ENCODE data around the gene FARP2. TPM values are rescaled to one million over a fixed set of nuclear protein-coding genes. Genes with fewer than 3 reads are reported as not detected.
"Not testable (repeated sequence)": the region's sequence is repeated elsewhere in the genome, so short reads cannot be mapped to it uniquely, and the experiment has no call there.

The FARP2 gene
- total RNA-seq, 1 donor from 2014 or later: 36.6 TPM

DNA sequence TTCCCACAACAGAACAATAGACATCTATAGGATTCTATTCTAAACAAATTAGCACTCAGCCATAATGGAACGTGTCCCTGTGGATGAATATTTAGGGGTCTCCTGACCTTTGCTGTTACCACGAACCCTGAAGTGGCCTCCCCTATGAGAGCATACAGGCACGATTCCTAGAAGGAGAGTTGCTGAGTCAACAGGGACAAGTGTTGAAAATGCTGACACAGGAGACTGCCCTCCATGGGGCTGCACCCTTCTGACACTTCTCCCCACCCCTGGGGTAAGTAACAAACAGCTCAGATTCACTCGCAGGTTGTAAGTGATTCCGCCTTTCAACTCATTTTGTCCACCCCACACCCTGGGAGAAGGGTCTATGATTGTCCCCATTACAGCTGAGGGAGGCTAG, 166.4 kb downstream of the FARP2 start:
- H3K4me1 Mint-ChIP-seq (ENCODE audit: low read depth): peaks cover 8% of the 10 kb centered on the region
- peaks cover 8% of the 10 kb centered on the region for H3K27me3 Mint-ChIP-seq (ENCODE audit: insufficient read depth)
- peaks cover 1% of the 10 kb centered on the region for H3K36me3 Mint-ChIP-seq (ENCODE audit: low read depth)
- H3K4me3 Mint-ChIP-seq: no peak overlapping the region
- intact Hi-C loops (cut with micrococcal nuclease): no loop called here
- no peak for DNase-seq (ENCODE audit: low spot score)
- peaks cover 2% of the 10 kb centered on the region for H3K9me3 Mint-ChIP-seq
- H3K27ac Mint-ChIP-seq: no peak overlapping the region

DNA sequence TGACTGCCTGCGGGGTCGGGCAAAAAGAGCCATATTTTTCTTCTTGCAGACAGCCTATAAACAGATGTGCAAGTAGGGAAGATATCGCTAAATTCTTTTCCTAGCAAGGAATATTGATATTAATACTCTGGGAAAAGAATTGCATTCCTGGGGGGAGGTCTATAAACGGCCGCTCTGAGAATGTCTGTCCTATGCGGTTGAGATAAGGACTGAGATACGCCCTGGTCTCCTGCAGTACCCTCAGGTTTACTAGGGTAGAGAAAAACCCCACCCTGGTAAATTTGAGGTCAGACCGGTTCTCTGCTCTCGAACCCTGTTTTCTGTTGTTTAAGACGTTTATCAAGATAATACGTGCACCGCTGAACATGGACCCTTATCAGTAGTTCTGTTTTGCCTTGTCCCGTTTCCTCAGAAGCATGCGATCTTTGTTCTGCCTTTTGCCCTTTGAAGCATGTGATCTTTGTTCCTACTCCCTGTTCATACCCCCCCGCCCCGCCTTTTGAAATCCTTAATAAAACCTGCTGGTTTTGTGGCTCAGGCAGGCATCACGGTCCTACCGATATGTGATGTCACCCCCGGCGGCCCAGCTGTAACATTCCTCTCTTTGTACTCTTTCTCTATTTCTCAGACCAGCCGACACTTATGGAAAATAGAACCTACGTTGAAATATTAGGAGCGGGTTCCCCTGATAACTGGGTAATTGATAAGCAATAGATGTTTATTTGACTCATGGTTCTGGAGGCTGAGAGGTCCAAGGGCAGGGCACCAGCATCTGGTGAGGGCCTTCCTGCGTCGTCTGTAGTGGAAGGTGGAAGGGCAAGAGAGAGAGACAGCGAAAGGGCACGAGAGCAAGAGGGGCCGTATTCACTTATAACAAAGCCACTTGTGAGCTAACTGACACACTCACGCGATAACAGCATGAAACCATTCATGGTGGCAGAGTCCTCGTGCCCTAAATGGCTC, 170.0 kb downstream of the FARP2 start:
- H3K27ac Mint-ChIP-seq; intact Hi-C loops (cut with micrococcal nuclease); H3K27me3 Mint-ChIP-seq (ENCODE audit: insufficient read depth); DNase-seq (ENCODE audit: low spot score); H3K4me3 Mint-ChIP-seq; H3K4me1 Mint-ChIP-seq (ENCODE audit: low read depth); H3K36me3 Mint-ChIP-seq (ENCODE audit: low read depth); H3K9me3 Mint-ChIP-seq: not testable (repeated sequence)

DNA sequence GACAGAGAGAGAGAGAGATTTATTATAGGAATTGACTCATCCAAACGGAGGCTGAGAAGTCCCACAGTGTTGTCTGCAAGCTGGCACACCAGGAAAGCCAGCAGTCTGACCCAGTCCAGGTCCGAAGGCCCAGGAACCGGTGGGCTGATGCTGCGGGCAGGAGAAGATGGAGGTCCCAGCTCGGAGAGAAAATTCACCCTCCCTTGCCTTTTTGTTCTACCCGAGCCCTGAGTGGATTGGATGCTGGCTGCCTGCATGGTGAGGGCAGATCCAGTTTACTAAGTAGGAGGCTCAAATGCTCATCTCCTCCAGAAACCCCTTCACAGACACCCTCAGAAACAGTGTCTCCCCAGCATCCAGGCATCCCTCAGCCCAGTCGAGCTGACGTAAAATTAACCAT, 174.5 kb downstream of the FARP2 start:
- Mint-ChIP-seq H3K27ac (no peak overlapping the region), H3K4me3 (no peak overlapping the region), H3K9me3 (no peaks in the 10 kb centered on the region), H3K36me3 (ENCODE audit: low read depth) (no peaks in the 10 kb centered on the region), H3K4me1 (ENCODE audit: low read depth) (no peaks in the 10 kb centered on the region), H3K27me3 (ENCODE audit: insufficient read depth) (peaks cover 2% of the 10 kb centered on the region)
- intact Hi-C loops (cut with micrococcal nuclease): no loop called here
- DNase-seq (ENCODE audit: low spot score): no peak

- Mint-ChIP-seq H3K27me3 (ENCODE audit: insufficient read depth) (peaks cover 2% of the 10 kb centered on the region), H3K36me3 (ENCODE audit: low read depth) (no peaks in the 10 kb centered on the region), H3K9me3 (no peaks in the 10 kb centered on the region), H3K4me1 (ENCODE audit: low read depth) (no peaks in the 10 kb centered on the region), H3K4me3 (no peak overlapping the region), H3K27ac (no peak overlapping the region)
- DNase-seq (ENCODE audit: low spot score): no peak
- intact Hi-C loops (cut with micrococcal nuclease): no loop called here
Measured at GRCh38 chr2:241531161-241531722, 175.2 kb downstream of the FARP2 start.

DNA sequence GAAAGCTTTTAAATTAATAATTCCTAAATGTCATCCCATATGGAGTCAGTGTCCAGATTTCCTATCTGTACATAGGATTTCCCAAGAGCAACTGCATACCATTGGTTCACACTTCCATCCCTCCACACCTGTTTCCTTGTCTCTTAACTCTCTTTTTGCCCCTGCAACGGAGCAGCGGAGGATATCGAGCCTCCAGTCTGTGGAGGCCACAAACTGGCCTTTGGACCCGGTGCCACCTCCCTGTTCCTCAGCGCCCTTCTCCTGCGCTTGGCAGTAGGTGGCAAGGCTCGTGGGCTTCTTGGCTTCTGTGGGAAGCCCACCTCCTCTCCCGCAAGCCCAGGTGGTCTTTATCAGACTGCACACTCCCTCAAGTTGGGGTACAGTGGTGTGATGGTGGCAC, 176.1 kb downstream of the FARP2 start:
- Mint-ChIP-seq H3K4me3 (no peak overlapping the region), H3K9me3 (no peaks in the 10 kb centered on the region), H3K36me3 (ENCODE audit: low read depth) (no peaks in the 10 kb centered on the region), H3K4me1 (ENCODE audit: low read depth) (no peaks in the 10 kb centered on the region), H3K27me3 (ENCODE audit: insufficient read depth) (peaks cover 2% of the 10 kb centered on the region), H3K27ac (no peak overlapping the region)
- intact Hi-C loops (cut with micrococcal nuclease): no loop called here
- DNase-seq (ENCODE audit: low spot score): no peak

DNA sequence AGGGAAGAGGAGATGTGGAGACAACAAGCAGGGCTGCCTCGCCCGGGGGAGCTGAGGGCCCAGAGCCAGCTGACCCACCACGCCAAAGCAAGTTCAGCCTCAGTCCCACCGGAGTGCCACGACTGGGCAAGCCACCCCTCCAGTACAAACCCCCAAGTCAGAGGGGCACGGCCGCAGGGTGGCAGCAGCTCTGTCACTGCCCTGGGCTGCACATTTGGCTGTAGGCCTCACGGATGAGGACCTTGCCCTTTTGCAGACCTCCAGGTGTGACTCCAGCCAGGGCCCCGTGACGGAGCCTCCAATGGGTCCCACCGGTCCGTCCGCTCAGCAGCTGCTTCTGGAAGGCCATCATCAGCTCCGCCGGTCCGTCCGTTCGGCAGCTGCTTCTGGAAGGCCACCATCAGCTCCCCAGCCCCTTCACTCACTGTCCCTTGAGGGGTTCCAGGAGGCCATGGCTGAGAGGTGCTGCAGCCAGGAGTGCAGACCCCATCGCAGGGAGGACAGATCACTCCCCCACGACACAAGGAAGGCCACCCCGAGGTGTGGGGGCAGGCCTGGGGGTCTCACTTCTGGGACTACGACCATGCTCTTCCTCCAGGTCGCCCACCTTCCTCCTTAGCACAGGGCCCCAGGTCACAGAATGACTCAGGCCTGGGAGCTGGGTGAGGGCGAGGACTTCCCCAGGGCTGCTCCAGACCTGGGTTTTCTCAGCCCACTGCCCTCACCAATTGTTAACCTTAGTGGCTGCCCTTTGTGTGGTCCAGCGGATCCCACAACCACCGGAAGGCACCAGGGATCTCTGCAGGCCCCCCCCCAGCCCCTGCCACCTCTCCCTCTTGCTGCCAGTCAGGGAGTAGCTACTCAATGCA, 176.9 kb downstream of the FARP2 start:
- Mint-ChIP-seq H3K4me1 (ENCODE audit: low read depth) (no peaks in the 10 kb centered on the region), H3K9me3 (no peaks in the 10 kb centered on the region), H3K36me3 (ENCODE audit: low read depth) (no peaks in the 10 kb centered on the region), H3K27me3 (ENCODE audit: insufficient read depth) (peaks cover 2% of the 10 kb centered on the region), H3K27ac (no peak overlapping the region), H3K4me3 (no peak overlapping the region)
- intact Hi-C loops (cut with micrococcal nuclease): no loop called here
- DNase-seq (ENCODE audit: low spot score): no peak

DNA sequence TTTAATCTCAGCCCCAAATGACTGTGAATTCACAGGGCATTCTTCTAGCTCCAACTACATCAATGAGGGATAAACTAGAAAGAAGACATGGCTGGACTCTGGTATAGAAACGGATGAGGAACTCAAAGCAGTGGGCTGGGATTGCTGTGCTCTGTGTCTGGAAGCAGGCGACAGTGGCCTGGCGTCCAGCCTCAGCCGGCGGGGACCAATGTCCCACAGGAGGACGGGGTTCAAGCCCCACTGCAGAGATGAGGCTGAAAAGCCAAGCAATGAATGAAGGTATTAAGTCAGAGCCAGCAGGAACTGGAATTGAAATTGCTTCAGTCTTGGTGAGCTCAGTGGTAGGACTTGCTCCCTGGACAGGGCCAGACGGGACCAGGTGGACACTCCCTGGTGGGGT, 178.2 kb downstream of the FARP2 start:
- no peaks in the 10 kb centered on the region for H3K4me1 Mint-ChIP-seq (ENCODE audit: low read depth)
- H3K27me3 Mint-ChIP-seq (ENCODE audit: insufficient read depth): peaks cover 3% of the 10 kb centered on the region
- no peak overlapping the region for H3K4me3 Mint-ChIP-seq
- H3K27ac Mint-ChIP-seq: no peak overlapping the region
- DNase-seq (ENCODE audit: low spot score): no peak
- no peaks in the 10 kb centered on the region for H3K9me3 Mint-ChIP-seq
- H3K36me3 Mint-ChIP-seq (ENCODE audit: low read depth): no peaks in the 10 kb centered on the region
- intact Hi-C loops (cut with micrococcal nuclease): no loop called here

DNA sequence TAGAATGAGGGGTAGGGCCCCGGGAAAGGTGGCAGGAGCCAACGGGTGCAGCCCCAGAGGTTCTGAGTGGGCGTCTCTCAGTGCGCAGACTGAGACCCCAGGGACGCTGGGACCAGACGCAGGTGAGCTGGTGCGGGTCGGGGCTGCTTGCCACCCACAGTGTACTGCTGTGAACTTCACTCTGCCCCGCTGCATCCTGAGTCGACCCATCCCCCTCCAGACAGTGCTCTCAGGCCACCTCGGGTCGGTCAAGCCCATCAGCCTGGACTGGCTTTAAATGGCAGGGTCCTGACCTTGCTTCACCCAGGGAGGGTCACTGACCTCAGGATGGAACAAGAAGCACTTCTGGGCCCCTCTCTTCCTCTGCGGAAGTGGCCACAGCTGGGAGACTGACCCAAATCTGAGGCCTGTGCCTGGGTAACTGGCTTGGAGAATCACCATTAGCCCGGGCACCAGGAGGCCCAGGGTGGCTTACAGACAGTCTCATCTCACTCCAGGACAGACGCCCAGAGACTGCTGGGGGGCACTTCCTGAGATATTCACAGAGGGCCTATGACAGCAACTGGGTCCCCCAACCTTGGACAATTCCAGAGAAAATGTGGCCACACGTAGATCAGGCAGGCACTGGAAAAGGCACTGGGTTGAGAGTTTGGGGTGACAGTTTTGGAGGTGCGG, 178.8 kb downstream of the FARP2 start:
- no peaks in the 10 kb centered on the region for H3K36me3 Mint-ChIP-seq (ENCODE audit: low read depth)
- H3K27ac Mint-ChIP-seq: no peak overlapping the region
- H3K4me3 Mint-ChIP-seq: no peak overlapping the region
- intact Hi-C loops (cut with micrococcal nuclease): no loop called here
- DNase-seq (ENCODE audit: low spot score): no peak
- no peaks in the 10 kb centered on the region for H3K4me1 Mint-ChIP-seq (ENCODE audit: low read depth)
- H3K27me3 Mint-ChIP-seq (ENCODE audit: insufficient read depth): peaks cover 3% of the 10 kb centered on the region
- no peaks in the 10 kb centered on the region for H3K9me3 Mint-ChIP-seq

- no peak for DNase-seq (ENCODE audit: low spot score)
- intact Hi-C loops (cut with micrococcal nuclease): no loop called here
- Mint-ChIP-seq H3K27me3 (ENCODE audit: insufficient read depth) (peaks cover 5% of the 10 kb centered on the region), H3K27ac (no peak overlapping the region), H3K36me3 (ENCODE audit: low read depth) (no peaks in the 10 kb centered on the region), H3K4me1 (ENCODE audit: low read depth) (no peaks in the 10 kb centered on the region), H3K4me3 (no peak overlapping the region), H3K9me3 (no peaks in the 10 kb centered on the region)
Measured at GRCh38 chr2:241535871-241536655, 180.0 kb downstream of the FARP2 start.

GRCh38 chr2:241538838-241539615, 182.9 kb downstream of the FARP2 start:
- DNase-seq (ENCODE audit: low spot score): no peak
- peaks cover 9% of the 10 kb centered on the region for H3K27me3 Mint-ChIP-seq (ENCODE audit: insufficient read depth)
- H3K4me3 Mint-ChIP-seq: no peak overlapping the region
- intact Hi-C loops (cut with micrococcal nuclease): no loop called here
- H3K27ac Mint-ChIP-seq: no peak overlapping the region
- no peaks in the 10 kb centered on the region for H3K4me1 Mint-ChIP-seq (ENCODE audit: low read depth)
- H3K36me3 Mint-ChIP-seq (ENCODE audit: low read depth): no peaks in the 10 kb centered on the region
- H3K9me3 Mint-ChIP-seq: no peaks in the 10 kb centered on the region

DNA sequence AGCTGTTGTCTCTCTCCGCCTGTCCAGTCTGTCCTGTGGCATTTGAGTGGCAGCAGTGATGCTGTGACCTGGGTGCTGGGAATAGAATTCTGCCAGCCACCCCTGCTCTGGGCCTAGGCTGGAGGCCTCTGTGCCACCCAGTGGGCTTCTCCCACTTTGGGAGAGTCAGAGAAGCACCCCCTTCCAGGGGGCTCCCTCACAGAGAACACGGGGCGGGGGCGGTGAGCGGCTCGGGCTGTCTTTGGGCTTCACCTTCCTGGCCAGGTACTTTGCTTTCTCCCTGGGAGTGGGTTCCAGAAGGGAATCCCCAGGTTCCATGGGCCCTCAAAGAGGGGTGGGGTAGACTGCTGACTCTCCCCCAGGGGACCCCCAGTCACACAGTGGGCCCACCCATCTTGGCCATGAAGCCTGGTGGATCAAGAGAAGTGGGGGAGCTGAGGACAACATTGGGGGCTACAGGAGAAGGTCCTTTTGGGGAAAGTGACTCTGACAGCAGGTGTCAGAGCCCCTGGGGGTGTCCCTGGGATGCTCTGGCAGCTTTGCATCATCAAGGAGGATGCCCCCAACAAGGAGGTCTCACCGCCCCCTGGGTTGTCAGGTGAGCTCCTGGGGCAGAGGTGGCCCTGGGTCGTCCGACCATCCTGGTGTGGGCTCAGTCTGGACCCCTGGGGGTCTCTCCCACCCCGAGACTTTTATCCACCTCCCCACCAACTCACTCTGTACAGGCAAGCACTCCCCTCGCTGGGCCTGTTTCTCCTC, 183.7 kb downstream of the FARP2 start:
- no peak for DNase-seq (ENCODE audit: low spot score)
- no peak overlapping the region for H3K4me3 Mint-ChIP-seq
- H3K27ac Mint-ChIP-seq: no peak overlapping the region
- H3K27me3 Mint-ChIP-seq (ENCODE audit: insufficient read depth): peaks cover 9% of the 10 kb centered on the region
- H3K36me3 Mint-ChIP-seq (ENCODE audit: low read depth): no peaks in the 10 kb centered on the region
- H3K4me1 Mint-ChIP-seq (ENCODE audit: low read depth): no peaks in the 10 kb centered on the region
- no peaks in the 10 kb centered on the region for H3K9me3 Mint-ChIP-seq
- intact Hi-C loops (cut with micrococcal nuclease): no loop called here

All from activated T-helper 1 cell treated with anti-CD3 and anti-CD28 coated beads, Interleukin-12 subunit alpha, Interleukin-12 subunit beta, Interleukin-2, Interleukin-4 antibody, amounts not matched to agents 30 ng/mL and 10 ng/mL and 1 ng/mL, durations not matched to agents 14 hours and 24 hours and 36 hours (primary cell).